ENCODE data around the gene RASL12.
"Not testable (repeated sequence)": the region's sequence is repeated elsewhere in the genome, so short reads cannot be mapped to it uniquely, and the experiment has no call there.

RASL12 gene

DNA sequence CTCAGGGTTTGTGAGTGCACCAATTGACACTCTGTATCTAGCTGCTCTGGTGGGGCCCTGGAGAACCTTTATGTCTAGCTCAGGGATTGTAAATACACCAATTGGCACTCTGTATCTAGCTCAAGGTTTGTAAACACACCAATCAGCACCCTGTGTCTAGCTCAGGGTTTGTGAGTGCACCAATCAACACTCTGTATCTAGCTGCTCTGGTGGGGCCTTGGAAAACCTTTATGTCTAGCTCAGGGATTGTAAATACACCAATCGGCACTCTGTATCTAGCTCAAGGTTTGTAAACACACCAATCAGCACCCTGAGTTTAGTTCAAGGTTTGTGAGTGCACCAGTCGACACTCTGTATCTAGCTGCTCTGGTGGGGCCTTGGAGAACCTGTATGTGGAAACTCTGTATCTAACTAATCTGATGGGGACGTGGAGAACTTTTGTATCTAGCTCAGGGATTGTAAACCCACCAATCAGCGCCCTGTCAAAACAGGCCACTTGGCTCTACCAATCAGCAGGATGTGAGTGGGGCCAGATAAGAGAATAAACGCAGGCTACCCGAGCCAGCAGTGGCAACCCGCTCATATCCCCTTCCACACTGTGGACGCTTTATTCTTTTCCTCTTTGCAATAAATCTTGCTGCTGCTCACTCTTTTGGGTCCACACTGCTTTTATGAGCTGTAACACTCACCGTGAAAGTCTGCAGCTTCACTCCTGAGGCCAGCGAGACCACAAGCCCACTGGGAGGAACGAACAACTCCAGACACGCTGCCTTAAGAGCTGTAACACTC lies 8.0 kb upstream of the RASL12 start:
- DNase-seq (ENCODE audit: low read depth in 3 of 3), result not testable (repeated sequence)

- DNase-seq (ENCODE audit: low read depth in 3 of 3), result not testable (repeated sequence)
These were observed 7.2 kb upstream of the RASL12 start for GRCh38 chr15:65074946-65075345.

- no peak for DNase-seq (ENCODE audit: low read depth in 3 of 3)
These were observed 4.8 kb upstream of the RASL12 start for GRCh38 chr15:65072617-65073016.

GRCh38 chr15:65072027-65072426 lies 4.2 kb upstream of the RASL12 start:
- DNase-seq (ENCODE audit: low read depth in 3 of 3), result no peak

DNA sequence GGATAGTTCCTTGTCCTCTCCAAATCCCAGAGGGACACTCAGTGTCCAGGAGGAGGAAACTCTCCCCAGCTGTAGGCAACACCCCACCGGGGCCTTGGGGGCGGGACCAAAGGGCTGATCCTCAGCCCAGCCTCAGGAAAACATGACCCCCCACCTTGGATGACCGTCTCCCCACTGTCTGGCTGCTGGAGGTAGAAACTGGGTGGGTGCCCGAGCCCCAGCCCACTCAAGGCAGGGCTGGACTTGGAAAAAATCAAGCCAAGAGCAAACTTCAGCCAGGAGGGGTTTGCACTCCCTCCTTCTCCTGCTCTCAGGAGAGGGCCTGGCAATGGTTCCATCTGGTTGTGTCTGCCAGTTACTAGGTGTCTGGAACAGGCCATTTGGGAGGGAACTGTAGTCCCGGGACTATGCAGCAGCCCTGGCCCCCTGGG lies 3.6 kb upstream of the RASL12 start:
- DNase-seq (ENCODE audit: low read depth in 3 of 3), result no peak

DNA sequence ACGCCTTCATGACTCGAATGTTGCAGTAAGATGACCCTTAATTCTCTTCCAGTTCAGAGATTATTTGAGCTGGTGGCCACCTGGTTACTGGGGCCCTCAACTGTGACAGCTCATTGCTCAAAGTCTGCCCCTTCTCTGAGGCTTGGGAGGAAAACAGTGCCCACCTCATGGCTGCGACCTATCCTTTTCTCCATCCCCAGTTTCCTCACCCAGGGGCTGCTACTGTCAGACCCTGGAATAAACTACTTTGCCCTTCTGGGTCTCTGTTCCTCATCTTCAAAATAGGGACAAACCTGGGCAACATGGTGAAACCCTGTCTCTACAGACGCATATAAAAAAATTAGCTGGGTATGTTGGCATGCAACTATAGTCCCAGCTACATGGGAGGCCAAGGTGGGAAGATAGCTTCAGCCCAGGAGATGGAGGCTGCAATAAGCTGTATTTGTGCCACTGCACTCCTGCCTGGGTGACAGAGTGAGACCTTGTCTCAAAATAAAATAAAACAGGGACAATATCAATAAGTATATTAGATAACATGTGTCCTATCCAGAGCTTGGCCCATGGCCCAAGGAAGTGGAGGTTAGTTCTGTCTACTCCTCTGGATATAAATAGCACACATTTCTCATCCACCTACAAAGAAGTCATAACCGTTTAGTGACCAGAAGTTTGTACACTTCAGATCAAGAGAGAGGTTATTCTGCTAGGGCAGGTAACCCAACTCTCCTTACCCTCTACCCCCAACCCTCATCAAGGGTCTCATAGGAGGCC lies 2.2 kb upstream of the RASL12 start:
- no peak for DNase-seq (ENCODE audit: low read depth in 3 of 3)

DNA sequence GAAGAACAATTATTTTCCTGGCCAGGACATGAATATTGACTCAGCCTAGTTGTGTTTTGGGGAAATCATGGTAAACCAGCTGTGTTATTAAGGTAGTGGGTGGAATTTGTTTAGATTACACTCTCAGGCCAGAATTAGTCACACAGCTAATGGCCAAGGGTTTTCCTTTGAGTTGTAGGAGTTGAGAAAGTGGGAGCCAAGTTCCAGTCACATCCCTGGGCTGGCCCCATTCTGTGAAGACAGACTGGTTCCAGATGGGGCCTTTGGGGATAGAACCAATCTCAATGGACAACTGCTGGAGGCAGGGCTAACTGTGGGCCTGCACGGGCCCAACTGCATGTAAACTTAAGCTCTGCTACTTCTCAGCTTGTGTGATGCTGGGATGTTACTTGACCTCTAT lies 1.4 kb upstream of the RASL12 start:
- no peak for DNase-seq (ENCODE audit: low read depth in 3 of 3)

GRCh38 chr15:65068403-65068788 lies 605 bp upstream of the RASL12 start:
- no peak for DNase-seq (ENCODE audit: low read depth in 3 of 3)

DNA sequence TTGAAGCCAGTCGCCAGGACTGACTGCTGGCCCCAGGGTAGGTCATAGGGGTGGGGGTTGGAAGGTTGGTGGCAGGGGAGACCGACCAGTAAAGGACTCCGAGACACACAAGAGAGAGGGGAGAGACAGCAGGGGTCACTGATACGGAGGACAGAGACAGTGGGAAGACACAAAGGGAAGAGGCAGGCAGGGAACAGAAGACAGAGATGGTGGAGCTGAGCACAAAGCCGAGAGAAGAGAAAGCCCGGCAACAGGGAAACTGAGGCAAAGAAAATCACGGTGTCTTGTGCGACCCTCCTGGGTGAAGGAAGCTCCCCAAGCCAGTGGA lies 510 bp downstream of the RASL12 start:
- no peak for DNase-seq (ENCODE audit: low read depth in 3 of 3)

- DNase-seq (ENCODE audit: low read depth in 3 of 3), result no peak
These were observed 1.0 kb downstream of the RASL12 start for GRCh38 chr15:65066635-65067316.

DNA sequence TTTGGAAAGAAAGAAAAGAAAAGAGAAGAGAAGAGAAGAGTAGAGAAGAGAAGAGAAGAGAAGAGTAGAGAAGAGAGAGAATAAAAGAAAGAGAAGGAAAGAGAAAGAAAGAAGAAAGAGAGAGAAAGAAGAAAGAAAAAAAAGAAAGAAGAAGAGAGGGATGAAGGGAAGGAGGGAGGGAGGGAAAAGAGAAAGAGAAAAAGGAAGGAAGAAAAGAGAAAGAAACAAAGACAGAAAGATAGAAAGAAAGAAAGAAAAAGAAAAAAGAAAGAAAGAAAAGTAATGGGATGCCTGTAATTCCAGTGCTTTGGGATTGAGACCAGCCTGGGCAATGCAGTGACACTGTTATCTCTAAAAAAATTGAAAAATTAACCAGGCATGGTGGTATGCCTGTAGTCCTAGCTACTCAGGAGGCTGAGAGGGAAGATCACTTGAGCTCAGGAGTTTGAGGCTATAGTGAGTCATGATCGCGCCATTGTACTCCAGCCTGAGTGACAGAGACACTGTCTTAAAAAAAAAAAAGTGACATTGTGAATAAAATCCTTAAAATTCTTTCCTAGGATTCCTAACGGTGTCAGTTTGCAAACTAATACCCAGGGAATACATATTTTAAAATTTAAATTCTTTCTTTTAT lies 1.7 kb downstream of the RASL12 start:
- DNase-seq (ENCODE audit: low read depth in 3 of 3), result no peak

DNA sequence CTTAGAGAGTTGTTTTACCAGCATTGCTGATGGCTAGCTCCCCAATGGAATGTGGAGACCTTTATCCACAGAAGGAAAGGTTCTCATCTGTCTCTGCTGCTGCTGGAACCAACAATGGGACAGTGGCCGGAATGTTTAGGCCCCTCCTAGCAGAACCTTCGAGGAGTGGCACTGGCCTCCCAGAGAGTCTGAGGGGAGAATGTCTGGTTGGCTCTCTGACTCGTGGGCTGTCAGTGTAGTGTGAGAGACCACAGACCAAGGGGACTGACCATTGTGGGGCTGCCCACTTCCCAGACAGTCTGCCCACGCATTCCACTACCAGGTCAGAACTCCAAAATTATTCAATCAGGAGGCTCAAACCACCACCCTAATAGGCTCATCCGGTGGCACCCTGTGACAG lies 5.1 kb downstream of the RASL12 start:
- no peak for DNase-seq (ENCODE audit: low read depth in 3 of 3)

DNA sequence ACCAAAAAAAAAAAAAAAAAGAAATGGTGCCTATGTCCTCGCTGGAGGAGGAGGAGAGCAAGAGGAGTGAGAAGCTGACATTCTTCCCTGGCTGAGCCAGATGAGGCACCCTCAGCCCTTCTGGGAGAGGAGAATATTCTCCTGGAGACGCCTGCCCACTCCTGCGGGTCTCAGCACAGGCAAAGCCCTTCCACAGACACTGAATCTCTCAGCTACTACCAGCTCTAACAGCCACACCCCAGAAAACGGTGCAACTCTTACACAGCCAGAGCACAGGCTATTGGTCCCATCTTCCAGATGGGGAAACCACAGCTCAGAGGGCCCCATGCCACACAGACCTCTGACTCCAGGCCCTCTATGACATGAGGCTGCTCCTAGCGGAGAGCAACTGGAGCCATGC lies 5.7 kb downstream of the RASL12 start:
- DNase-seq (ENCODE audit: low read depth in 3 of 3), result no peak

DNA sequence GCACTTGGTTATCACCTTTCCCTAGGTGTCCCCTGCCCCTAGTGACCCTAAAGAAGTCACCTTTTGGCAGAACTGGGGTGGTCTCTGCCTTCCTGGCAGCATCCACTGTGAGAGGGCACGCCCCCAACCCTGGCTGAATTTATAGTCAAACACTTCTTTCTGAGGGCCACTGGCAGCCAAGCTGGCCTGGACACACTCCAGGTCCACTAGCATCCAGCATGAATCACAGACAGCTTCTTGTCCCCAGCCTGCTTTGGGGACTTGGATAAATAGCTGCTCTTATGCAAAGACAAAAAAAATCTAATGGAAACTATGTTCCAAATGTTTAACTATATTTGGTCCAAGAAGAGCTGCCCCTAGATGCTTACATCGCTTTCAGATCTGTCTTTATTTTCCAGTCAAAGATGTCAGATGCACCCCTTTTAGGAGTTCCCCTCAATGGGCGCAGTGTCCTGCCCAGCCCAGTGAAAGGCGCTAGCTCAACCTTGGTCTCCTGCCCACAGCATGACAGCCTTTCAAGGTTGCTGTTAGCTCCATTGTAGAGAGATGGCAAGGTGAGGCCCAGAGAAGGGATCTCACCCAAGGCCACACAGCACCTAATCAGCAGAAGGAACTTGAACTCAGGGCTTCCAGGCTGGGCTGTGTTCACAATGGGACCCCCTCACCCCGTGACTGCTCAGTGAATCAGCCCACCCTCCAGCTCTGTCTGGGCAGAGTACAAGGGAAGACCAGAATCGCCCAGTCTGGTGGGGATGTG lies 7.0 kb downstream of the RASL12 start:
- DNase-seq (ENCODE audit: low read depth in 3 of 3), result no peak

- DNase-seq (ENCODE audit: low read depth in 3 of 3), result no peak
These were observed 7.7 kb downstream of the RASL12 start for GRCh38 chr15:65059931-65060596.

GRCh38 chr15:65059369-65059750 lies 8.4 kb downstream of the RASL12 start:
- no peak for DNase-seq (ENCODE audit: low read depth in 3 of 3)

DNA sequence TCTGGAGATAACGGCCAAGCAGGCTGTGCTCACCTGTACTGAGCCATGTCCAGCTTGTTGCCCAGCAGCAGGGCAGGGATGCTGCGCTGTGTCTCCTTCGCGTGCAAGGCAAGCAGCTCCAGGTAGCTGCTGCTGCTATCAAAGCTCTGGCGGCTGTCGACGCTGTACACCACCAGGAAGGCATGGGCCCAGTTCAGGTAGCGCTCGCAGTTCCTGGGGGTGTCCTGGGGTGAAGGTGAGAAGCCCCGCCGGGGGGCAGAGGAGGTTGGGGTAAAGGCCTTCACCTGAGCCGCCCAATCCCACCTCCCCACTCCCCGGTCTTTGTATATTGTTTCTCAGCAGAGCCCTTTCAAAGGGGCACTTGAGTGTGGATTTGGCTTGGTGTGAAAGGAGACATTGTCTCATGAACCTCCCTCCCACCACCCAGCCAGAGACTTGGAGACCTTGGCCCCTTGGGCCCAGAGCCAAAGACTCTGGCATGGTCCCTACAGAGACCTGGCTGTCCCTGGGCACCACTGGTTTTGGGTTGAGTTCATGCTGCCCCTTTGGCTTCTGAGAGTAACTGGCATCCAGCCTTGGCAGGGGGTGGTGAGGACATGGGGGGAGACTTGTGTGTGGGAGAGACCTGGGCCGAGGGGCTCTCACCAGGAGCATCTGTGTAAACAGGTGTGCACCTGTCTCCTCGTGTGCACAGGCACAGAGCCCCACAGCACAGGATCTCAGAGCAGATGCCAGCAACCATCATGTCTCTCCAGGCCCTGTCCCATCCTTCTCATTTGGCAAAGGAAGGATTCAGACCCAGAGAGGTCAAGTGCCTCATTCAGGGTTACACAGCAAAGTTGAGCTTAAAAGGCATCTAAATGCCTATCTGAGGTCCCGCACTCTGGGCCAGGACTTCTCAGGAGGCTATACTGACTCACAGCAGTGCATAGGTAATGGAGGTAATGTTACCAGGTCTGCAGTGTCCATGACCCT lies 9.1 kb downstream of the RASL12 start:
- DNase-seq (ENCODE audit: low read depth in 3 of 3), result no peak

GRCh38 chr15:65057549-65057940 lies 10.2 kb downstream of the RASL12 start:
- no peak for DNase-seq (ENCODE audit: low read depth in 3 of 3)

DNA sequence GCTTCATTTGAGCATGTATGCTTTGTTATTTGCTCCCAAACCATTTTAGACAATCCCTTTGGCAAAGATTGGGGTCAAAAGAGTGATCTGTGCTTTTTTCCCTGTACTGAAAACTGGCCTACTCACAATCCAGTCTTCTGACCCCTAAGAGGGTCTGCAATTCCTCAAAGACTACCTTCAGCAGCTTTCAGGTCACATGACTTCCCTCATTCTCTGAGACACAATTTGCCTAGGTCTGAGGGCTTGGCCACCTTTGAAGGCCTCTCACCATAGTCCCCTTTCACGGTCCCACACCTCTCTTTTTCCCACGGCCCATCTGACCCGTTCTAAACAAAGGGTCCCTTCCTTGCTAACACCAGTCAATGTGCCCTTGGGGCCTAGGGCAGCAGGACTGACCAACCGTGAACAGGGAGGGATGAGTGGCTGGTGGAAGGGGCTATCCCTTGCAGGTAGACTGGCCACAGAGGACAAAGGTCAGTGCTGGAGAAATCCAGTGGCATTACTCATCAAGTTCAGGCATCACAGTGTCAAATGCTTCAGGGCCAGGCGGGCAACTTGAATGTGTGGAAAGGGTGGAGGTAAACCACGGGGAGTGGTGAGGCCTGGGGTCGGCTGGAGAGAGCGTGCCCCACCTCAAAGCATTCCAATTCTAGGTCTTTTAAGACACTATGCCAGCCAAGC lies 10.8 kb downstream of the RASL12 start:
- DNase-seq (ENCODE audit: low read depth in 3 of 3), result no peak
